Measurements from ENCODE around the gene PQBP1.

PQBP1 gene

DNA sequence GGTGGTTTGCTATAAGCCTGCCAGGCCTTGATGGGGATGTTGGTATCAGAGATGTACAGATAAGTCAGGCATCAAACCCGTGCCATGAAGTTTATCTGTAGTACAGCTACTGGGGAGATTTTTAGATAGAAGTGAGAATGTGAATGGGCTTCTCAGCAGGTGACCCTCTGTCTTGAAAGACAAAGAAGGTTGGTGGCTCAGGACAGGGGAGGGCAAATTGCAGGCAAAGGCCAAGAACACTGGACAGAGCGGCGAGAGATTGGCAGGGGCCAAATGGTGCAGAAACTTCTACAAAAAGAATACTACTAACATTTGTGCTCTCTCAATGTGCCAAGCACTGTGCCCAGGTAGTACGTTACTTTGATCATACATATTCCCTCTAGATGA is 23.0 kb downstream of the PQBP1 start:
- no peak for DNase-seq (ENCODE audit: low read depth in 1 of 2, low spot score in 1 of 2)

DNA sequence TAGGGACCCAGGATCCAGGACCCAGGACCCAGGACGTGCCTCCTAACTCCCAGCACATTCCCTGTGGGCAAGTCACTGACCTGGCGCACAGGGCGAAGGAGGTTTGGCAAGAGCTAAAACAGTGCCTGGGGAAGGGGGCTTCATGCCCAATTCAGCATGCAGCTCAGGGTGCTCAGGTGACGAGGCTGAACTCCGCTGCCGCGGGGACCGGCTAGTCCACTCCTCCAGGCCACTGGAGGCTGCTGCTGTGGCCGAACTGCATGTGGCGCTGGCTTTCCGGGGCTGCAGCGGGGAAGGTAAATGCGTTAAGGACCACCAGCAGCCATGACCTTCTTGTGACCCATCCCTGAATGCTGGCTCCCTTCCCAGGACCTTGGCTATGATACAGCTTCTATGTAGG is 26.0 kb downstream of the PQBP1 start:
- DNase-seq (ENCODE audit: low read depth in 1 of 2, low spot score in 1 of 2) = no peak

DNA sequence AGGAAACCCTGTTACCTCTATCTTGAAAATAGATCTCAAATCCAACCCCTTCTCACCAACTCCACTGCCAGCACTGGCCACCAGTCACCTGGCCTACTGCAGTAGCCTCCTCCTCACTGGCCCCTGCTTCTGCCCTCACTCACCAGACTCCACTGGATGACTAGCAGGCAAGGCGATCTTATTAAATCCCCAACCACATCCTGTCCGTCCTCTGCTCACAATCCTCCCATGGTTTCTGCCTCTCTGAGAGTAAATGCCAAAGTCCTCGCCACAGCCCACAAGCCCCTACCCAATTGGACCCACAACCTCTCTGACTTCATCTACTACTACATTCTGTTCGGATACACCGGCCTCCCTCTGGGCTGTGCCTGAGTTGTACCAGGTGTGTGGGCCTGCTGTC is 26.5 kb downstream of the PQBP1 start:
- DNase-seq (ENCODE audit: low read depth in 1 of 2, low spot score in 1 of 2) = no peak

DNA sequence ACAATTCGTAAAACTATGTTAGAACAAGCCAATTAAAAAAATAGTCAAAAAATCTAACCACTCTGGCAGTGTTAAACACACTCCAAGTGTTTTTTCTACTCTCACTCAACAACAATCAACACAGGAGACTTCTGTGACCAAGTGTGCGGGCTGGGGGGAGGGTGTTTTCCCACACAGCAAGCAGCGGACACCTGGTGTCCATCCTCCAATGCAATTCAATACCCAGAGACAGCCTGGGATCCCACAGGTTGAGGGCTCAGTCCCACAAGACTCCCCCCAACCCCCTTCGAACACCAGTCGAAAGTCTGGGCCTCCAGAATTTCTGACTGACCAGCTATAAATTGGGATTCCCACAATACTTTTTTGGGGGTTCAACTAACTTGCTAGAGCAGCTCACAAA is 29.4 kb downstream of the PQBP1 start:
- DNase-seq (ENCODE audit: low read depth in 1 of 2, low spot score in 1 of 2) = no peak

DNA sequence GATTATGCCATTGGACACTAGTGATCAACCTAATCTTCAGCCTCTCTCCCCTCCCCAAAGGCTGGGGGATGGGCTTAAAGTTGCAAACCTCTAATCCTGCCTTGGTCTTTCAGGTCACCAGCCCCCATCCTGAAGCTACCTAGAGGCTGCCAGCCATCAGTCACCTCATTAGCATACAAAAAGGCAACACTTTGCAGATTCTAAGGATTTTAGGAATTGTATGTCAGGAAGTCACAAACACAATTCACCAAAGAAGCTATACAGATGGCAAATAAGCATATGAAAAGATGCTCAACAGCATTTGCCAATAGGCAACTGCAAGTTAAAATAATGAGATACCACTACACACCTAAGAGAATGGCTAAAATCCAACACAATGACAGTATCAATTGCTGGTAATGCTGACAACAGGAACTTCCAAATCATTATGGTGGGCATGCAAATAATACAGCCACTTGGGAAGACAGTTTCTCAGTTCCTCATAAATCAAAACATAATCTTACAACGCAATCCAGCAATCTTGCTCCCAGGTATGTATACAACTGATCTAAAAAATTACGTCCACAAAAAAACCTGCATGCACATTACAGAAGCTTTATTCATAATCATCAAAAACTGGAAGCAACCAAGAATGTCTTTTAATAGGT is 30.1 kb downstream of the PQBP1 start:
- no peak for DNase-seq (ENCODE audit: low read depth in 1 of 2, low spot score in 1 of 2)

DNA sequence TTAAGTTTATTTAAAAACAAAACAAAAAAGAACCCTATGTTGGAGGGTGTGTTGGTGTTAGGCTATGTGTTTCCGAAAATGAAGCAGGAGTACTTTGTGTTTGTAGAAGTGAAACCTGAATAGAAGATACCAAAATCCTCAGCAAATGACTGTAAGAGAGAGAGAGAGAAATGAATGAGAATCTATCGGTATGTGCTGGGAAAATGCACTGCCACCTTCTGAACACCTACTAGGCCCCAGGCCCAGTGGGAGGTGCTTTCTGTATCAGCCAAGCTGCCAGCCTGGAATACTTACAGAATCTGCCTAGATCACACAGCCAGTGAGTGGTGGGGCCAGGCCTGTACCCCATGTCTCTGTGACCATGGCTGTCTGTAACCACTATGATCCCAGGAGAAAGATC is 36.0 kb downstream of the PQBP1 start:
- no peak for DNase-seq (ENCODE audit: low read depth in 1 of 2, low spot score in 1 of 2)

DNA sequence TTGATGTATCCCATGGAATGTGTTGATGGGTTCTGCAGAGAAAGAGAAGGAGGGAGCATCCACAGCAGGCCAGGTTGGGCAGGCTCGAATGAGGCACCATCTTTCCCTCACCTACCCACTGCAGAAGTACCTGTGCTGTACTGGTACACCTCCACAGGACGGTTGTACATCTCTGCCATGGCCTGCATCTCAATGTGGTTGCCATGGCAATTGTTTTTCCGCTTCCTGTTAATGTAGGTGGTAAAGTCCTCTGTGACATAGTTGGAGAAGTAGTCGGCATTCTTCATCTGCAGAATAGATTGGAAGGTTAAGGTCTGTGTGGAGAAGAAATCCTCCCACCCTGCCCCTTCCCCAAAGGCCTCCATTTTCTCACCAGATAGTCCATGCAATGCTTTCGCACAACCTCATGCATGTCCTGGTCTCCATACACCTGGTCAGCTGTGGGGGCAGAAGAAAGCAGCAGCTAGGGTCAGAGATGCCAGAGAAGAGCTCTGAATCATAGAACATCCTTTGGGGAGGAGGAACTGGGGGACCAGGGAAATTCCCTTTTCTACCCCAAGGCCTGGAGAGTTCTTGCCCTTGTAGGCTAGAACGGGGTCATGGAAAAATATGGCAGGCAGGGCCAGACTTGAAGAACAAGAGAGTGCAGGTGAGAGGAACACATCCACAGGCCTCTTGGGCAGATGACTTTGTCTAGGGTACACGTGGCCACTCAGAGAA is 37.0 kb downstream of the PQBP1 start:
- no peak for DNase-seq (ENCODE audit: low read depth in 1 of 2, low spot score in 1 of 2)

DNA sequence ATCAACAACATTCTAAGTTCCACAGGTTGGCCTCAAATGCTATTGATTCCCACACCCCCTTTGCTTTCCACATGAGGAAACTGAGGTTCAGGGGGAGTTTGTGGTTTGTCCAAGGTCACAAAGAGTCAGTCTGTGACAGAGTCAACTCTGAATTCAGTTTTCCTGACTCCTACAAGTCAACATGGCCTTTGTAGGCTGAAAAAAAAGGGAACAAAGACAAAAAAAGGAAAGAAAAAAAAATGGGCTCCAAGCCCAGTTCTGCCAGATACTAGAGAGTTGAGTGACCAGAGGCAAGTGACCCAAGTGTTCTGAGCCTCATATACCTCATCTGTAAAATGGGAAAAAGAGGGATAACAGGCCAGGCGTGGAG is 37.6 kb downstream of the PQBP1 start:
- DNase-seq (ENCODE audit: low read depth in 1 of 2, low spot score in 1 of 2) = no peak

DNA sequence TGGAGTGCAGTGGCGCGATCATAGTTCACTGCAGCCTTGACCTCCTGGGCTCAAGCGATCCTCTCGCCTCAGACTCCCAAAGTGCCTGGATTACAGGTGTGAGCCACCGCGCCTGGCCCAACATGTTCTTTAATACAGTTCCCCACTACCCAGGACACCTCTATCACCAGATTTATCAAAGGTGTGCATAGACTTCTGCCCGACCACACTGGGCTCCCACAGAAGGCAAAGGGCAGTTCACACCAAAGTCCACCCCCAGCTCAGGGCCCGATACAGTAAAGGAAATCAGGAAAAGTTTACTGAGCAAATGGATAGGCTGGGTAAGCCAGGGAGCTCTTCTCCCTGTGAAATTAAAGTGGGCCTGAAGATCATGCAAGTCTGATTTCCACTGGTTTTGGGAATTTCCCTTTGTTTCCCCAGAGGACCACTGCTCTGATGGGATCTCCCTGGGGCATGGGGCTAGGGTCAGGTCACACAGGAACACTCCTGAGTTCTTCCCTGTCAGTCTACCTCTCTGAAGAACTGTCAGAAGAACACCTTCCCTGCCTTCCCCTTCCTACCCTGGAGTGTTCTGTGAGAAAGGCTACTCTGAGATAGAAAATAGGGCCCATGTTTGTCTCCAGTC is 38.8 kb downstream of the PQBP1 start:
- no peak for DNase-seq (ENCODE audit: low read depth in 1 of 2, low spot score in 1 of 2)

DNA sequence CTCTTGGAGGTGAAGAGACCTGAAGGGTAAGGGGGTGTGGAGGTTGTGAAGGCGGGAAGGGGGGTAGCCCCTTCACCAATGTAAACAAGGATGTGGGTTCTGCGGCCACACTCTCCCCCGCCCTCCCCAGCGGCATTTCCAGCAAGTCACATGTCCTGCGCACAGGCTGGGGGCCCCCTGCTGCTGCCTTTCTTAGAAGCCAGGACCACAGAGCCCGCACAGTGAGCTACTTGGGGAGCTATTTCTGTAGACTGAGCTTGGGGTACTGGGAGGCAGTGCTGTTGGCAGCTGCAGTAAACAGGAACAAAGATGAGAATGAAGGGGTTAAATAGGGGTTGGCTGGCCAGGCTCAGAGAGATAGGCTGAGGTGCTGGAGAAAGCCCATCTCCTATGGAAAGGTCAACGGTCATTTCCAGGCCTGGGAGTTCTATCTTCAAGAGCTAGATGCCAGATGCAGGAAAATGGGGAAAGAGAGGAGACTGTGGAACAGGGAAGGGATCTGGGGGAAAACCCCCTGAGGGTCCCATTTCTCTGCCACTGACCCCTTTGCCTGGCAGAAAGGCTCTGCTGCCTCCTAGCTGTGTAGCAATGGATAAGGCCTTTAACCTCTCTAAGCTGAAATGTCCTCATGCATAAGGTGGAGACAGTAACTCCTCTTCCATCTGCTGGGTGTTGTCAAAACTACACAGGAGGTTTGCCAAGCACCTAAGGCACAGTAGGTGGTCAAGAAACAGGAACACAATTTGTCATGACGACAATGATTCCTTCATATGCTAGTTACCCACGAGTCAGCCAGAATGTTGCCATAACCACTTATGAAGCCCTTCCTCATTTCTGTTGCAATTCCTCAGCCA is 39.6 kb downstream of the PQBP1 start:
- DNase-seq (ENCODE audit: low read depth in 1 of 2, low spot score in 1 of 2) = peak; percentile 65 to 86

DNA sequence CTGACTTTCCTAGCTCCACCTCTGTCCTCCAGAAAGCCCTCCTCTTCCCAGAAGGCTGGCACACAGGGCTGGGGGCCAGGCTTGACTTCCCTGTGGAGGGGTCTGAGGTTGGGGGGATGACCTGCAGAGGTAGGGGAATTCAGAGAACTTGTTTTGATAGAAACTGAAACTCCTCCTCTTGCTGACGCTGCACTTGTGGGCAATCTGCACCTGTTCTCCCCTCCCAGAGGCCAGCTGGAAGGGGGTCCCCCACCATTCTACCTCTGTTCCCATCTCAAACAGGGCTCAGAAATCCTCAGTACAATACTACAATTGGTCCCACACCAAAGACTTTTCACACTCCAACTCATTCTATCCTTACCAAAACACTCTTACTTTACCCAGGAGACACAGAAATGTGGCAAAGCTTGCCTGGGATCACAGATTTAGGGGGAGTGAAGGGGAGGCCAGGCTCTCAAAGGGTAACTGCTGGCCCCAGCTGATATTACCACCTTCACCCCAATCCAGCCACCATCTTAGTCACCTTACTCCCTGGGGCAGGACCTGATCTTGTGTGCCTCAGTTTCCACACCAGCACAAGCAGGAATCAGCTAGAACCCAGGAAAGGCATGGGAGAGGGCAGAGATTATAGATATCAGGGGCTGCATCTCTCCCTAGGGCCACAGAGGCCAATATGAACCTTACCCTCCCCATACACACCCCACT is 41.1 kb downstream of the PQBP1 start:
- peak in 1 of 2 donors; percentile 70 for DNase-seq (ENCODE audit: low read depth in 1 of 2, low spot score in 1 of 2)

DNA sequence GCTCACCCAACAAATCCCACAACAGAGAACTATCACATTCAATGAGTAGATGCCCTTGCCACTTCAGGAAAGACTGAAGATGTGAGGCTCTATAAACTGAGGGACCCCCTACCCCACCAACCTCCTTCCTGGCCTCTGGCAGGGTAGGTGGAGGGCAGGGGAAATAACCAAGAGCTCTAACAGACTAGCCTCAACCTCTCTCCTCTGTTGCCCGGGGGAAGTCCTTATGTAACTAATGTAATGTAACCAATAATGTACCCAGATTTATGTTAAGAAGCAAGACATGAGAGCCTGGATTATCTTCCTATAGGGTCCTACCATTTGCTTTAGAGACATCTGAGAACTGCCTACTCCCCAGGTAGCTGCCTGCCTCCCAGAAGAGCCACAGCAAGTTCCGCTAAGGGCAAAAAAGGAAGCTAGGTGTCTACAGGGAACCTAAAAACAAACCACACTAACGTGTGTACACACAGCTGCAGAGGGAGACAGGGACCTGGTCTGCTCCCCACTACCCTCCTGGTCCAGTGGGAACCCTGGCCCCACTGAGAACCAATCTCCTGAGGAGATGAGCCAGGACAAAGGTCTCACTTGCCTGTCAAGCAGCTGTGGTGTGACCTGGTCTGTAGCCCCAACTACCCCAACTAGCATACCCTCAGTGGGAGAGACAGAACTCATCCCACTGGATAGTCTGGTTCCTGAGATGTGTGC is 41.9 kb downstream of the PQBP1 start:
- DNase-seq (ENCODE audit: low read depth in 1 of 2, low spot score in 1 of 2) = no peak

DNA sequence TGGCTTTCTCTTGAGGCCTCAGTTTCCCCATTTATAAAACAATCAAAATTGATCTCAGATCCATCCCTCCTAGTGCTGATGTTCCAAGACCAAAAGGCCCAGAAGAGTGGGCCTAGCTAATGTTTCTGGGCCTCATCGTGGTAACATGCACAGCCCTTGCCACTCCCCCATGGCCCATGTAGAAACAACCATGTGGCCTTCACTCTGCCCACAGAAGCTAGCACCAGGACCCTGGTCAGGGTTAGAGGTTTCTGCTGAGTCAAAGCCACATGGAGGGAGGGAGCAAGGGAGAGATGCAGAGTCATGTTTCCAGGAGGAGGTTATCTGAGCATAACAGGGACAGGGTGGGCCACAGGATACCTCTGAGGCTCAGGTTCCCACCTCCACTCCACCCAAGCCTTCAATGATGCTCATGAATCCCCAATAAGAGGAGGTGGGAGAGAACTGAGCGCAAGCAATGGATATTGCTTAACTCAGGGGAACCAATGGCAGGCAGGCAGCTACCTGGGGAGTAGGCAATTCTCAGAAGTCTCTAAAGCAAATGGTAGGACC is 42.8 kb downstream of the PQBP1 start:
- no peak for DNase-seq (ENCODE audit: low read depth in 1 of 2, low spot score in 1 of 2)

DNA sequence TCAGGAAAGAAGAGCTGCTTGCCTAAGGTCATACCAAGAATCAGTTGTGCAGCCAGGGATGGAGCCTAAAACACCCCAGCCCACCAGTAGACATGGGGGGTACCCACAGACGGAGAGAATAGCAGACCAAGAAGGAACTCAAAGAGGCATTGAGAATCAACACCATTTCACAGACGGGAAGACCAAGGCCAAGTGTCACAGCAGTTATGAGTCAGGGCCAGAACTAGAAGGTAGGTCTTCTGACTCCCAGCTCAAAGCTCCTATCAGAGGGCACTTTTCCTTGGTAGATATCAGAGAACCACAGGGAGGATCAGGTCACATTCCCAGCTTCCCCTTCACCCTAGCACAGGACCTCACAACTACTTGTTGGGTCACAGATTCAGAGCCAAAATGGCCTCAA is 45.2 kb downstream of the PQBP1 start:
- no peak for DNase-seq (ENCODE audit: low read depth in 1 of 2, low spot score in 1 of 2)

DNA sequence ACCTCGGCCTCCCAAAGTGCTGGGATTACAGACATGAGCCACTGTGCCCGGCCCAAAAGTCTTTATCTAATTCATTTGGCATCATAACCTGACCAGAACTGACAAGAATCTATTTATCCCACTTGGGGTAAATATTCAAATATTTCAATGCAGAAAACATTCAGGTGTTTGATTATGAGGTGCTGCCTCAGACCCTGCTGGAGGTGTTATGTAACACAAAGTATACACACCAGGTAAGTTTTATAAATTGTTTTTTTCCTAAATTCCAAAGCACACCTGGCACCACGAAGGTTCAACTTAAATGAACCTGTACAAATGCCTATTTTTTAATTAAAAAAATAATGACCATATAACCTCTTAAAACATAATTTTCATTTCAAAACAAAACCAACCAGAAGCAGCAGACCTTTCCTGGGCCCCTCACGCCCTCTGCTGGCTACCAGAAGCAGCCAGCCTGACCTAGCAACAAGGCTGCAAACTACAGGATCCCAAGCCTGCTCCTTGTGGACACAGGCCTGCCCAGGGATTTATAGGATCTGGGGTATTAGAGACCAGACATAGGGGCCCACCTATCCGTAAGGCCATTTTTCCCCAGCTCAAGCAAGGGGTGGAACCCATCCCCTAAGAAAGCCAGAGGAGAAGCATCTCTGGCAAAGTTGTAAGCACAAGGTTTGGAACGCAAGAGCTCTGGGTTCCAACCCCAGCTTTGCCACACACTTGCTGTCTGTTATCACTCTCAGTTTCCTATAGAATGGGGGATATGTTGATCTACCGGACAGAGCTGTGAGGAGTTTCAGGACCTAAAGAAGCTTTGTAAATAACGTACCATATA is 48.0 kb downstream of the PQBP1 start:
- DNase-seq (ENCODE audit: low read depth in 1 of 2, low spot score in 1 of 2) = peak in 1 of 2 donors; percentile 9

DNA sequence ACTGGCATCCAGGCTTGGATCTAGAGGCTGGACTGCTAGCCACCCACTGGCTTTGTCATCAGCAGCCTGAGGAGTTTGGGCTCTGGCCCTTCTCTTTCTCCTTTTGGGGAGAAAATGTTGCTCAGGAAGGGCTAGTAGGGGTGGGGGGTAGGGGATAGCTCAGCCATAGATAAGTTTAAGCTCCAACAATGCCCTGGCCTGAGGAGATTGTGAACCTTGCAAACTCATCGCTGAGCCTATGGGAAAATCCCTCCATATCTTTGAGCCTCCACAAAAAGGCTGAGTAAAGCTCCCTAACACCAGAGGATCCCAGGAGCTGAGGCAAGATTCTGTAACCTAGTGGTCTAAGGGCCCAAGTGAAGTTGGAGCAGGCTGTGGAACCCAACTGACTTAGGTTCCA is 50.9 kb downstream of the PQBP1 start:
- DNase-seq (ENCODE audit: low read depth in 1 of 2, low spot score in 1 of 2) = no peak

Data from activated T-helper 1 cell treated with anti-CD3 and anti-CD28 coated beads, Interleukin-2, amount 50 U/mL, for 16 hours (primary cell).